Transverse colon (tissue), 4 donors: ENCODE measurements around the gene PDS5A. TPM values are rescaled to one million over a fixed set of nuclear protein-coding genes. Genes with fewer than 3 reads are reported as not detected.

Experiments
- DNase-seq: peaks from one replicate; pipeline ENCODE4 v3.0.0-alpha.2; 2019
- H3K27ac ChIP-seq, 4 donors: fragments of 200-600 bp; sonication (generic); 2 replicates each; pipeline ENCODE4 v1.5.1; 2016 to 2018; ENCODE audit warnings: inconsistent platforms in 4 of 4
- H3K27me3 ChIP-seq: fragments of 200-600 bp; sonication (generic); 2 replicates; pipeline ENCODE4 v1.5.1; 2017; ENCODE audit warnings: inconsistent platforms
- H3K36me3 ChIP-seq, 4 donors: fragments of 200-600 bp; sonication (generic); 2 replicates each; pipeline ENCODE4 v1.5.1; 2017 to 2019; ENCODE audit warnings: inconsistent platforms in 4 of 4
- H3K4me1 ChIP-seq, 4 donors: fragments of 200-600 bp; sonication (generic); 2 replicates each; pipeline ENCODE4 v1.5.1; 2017 to 2020; ENCODE audit warnings: inconsistent platforms in 4 of 4
- H3K4me3 ChIP-seq, 4 donors: fragments of 200-600 bp; sonication (generic); 1 replicate in 1 of 4; 2 replicates in 3 of 4; pipeline versions ENCODE4 v1.5.1 to v1.6.1; 2017 to 2019; ENCODE audit warnings: inconsistent platforms in 4 of 4
- H3K9me3 ChIP-seq, 2 donors: fragments of 200-600 bp; sonication (generic); 2 replicates each; pipeline ENCODE4 v1.5.1; 2017 to 2019; ENCODE audit warnings: inconsistent platforms in 2 of 2
- CTCF ChIP-seq, 5 experiments: fragments of 200-600 bp in 3 of 5; fragments of 450-650 bp in 2 of 5; sonication (generic) in 3 of 5; IDR thresholded peaks; 1 replicate in 2 of 5; 2 replicates in 3 of 5; pipeline ENCODE4 v1.5.1; 2016 to 2017; ENCODE audit warnings: antibody characterized with exemption in 5 of 5, inconsistent platforms in 3 of 5, mild to moderate bottlenecking in 2 of 5, moderate library complexity in 1 of 5
- EP300 ChIP-seq: sonication (generic); formaldehyde crosslinking; IDR thresholded peaks from one replicate; pipeline ENCODE4 v1.6.1; 2017; ENCODE audit warnings: antibody characterized with exemption, low read depth
- POLR2A ChIP-seq: fragments of 450-650 bp; IDR thresholded peaks from one replicate; pipeline ENCODE4 v1.6.1; 2016; ENCODE audit warnings: antibody characterized with exemption, mild to moderate bottlenecking, moderate library complexity
- POLR2AphosphoS5 ChIP-seq, 3 donors: sonication (generic); formaldehyde crosslinking; IDR thresholded peaks; one replicate each; pipeline ENCODE4 v1.6.1; 2016; ENCODE audit warnings: antibody characterized with exemption in 3 of 3
- WGBS, 2 donors: methylation state at CpG; one replicate each; pipeline ENCODE4 v1.1.5; 2018; ENCODE audit warnings: low coverage in 1 of 2; 5-methylcytosine and 5-hydroxymethylcytosine counted together
- in situ Hi-C, 4 donors: fragments of 200-750 bp; cut with MboI; loops; one replicate each; pipeline versions ENCODE4 v1.15.0 to v1.15.1; 2017; ENCODE audit warnings: low sequenced_read_pairs in 3 of 4, low pct_ligation_motif_present in 1 of 4, low pct_unique_long_range_greater_than_20kb in 1 of 4
- intact Hi-C: fragments of 100-400 bp; cut with DNase I; formaldehyde crosslinking; loops from one replicate; pipeline ENCODE4 v1.15.1; 2023; ENCODE audit warnings: low total_unique reads
- total RNA-seq, 4 donors: library from RNA; depleted of rRNA; stranded (reverse); fragments of >200 nt; gene quantifications; one replicate each; pipeline ENCODE4 v1.1.0, GENCODE V29; 2016

The PDS5A gene
- total RNA-seq, 4 donors from 2014 or later: 62.1 to 74.0 (median 68.5) TPM

GRCh38 chr4:39873823-39874222, 103.9 kb downstream of the PDS5A start:
- no peak for TF ChIP-seq POLR2AphosphoS5 (IDR thresholded peaks at IDR 0.05)
- TF ChIP-seq EP300: no peak
- TF ChIP-seq POLR2A: no peak
- TF ChIP-seq CTCF (IDR thresholded peaks at IDR 0.05): no peak
- no peak overlapping the region for H3K27ac ChIP-seq
- no peak for DNase-seq
- WGBS, 2 donors: 68 to 93% methylated on average over 2 of the region's 2 CpGs
- in situ Hi-C loops: no loop called here
- intact Hi-C loops: no loop called here
- H3K27me3 ChIP-seq: no peaks in the 10 kb centered on the region
- no peaks in the 10 kb centered on the region for H3K9me3 ChIP-seq
- peaks cover 0 to 38% (median 17%) of the 10 kb centered on the region in 4 donors for H3K36me3 ChIP-seq
- no peak overlapping the region for H3K4me3 ChIP-seq
- no peaks in the 10 kb centered on the region for H3K4me1 ChIP-seq

- Histone ChIP-seq H3K36me3 (peaks cover 0 to 48% (median 2%) of the 10 kb centered on the region in 4 donors), H3K9me3 (no peaks in the 10 kb centered on the region), H3K27me3 (no peaks in the 10 kb centered on the region), H3K4me1 (no peaks in the 10 kb centered on the region), H3K27ac (no peak overlapping the region), H3K4me3 (no peak overlapping the region)
- intact Hi-C loops: no loop called here
- in situ Hi-C loops: no loop called here
- 91 to 92% methylated on average over 2 to 3 of the region's 3 CpGs for WGBS, 2 donors
- DNase-seq: no peak
- TF ChIP-seq EP300 (no peak), POLR2AphosphoS5 (IDR thresholded peaks at IDR 0.05) (no peak), POLR2A (no peak)
Observed at GRCh38 chr4:39865280-39865679, 112.4 kb downstream of the PDS5A start.

- no peak overlapping the region for H3K27ac ChIP-seq
- 91 to 95% methylated on average over 6 of the region's 6 CpGs for WGBS, 2 donors
- H3K36me3 ChIP-seq: peaks cover 0 to 55% (median 2%) of the 10 kb centered on the region in 4 donors
- no peaks in the 10 kb centered on the region for H3K9me3 ChIP-seq
- no peaks in the 10 kb centered on the region for H3K4me1 ChIP-seq
- no peak overlapping the region for H3K4me3 ChIP-seq
- no peaks in the 10 kb centered on the region for H3K27me3 ChIP-seq
- no peak for DNase-seq
- in situ Hi-C loops: no loop called here
- intact Hi-C loops: no loop called here
- TF ChIP-seq EP300 (no peak), POLR2A (no peak), CTCF (IDR thresholded peaks at IDR 0.05) (no peak), POLR2AphosphoS5 (IDR thresholded peaks at IDR 0.05) (no peak)
Observed at GRCh38 chr4:39864391-39864790, 113.3 kb downstream of the PDS5A start.

GRCh38 chr4:39860804-39861203, 116.9 kb downstream of the PDS5A start:
- TF ChIP-seq POLR2A (no peak), POLR2AphosphoS5 (IDR thresholded peaks at IDR 0.05) (no peak), CTCF (IDR thresholded peaks at IDR 0.05) (no peak), EP300 (no peak)
- in situ Hi-C loops: no loop called here
- no peak overlapping the region for H3K4me3 ChIP-seq
- H3K27ac ChIP-seq: no peak overlapping the region
- H3K36me3 ChIP-seq: peaks cover 0 to 64% (median 8%) of the 10 kb centered on the region in 4 donors
- H3K4me1 ChIP-seq: no peaks in the 10 kb centered on the region
- peaks cover 3 to 4% of the 10 kb centered on the region in 2 donors for H3K9me3 ChIP-seq
- H3K27me3 ChIP-seq: no peaks in the 10 kb centered on the region
- WGBS, 2 donors: 91 to 97% methylated on average over 5 to 6 of the region's 6 CpGs
- intact Hi-C loops: no loop called here
- DNase-seq: no peak
